B cell (primary cell): Measurements from ENCODE around the gene LENEP.

Source experiments
- CTCF ChIP-seq: fragments of 200-600 bp; IDR thresholded peaks from one replicate; pipeline ENCODE4 v1.8.0; 2022; ENCODE audit warnings: antibody characterized with exemption, mild to moderate bottlenecking
- EZH2 ChIP-seq: IDR thresholded peaks from 2 replicates; pipeline ENCODE4 v1.6.1; 2012; ENCODE audit warnings: borderline replicate concordance, low read depth, mild to moderate bottlenecking, moderate library complexity, low read length; ENCODE audit not compliant: insufficient read depth, poor library complexity, severe bottlenecking

GRCh38 chr1:155019377-155020245 is 26.2 kb downstream of the LENEP start:
- TF ChIP-seq CTCF (no peak), EZH2 (no peak)
